HFF-Myc (cell line): ENCODE results near the gene TNRC6C.

Experiments
- DNase-seq: peaks from one replicate; pipeline ENCODE4 v3.0.0-alpha.2; 2011; ENCODE audit warnings: low read depth; ENCODE audit errors: extremely low read depth
- H3K4me3 ChIP-seq: replicated peaks from 2 replicates; pipeline ENCODE4 v1.5.1; 2011; ENCODE audit warnings: low read depth, mild to moderate bottlenecking, control low read depth, low read length
- CTCF ChIP-seq: IDR thresholded peaks from 2 replicates; pipeline ENCODE4 v1.5.1; 2012; ENCODE audit warnings: mild to moderate bottlenecking, low read depth, low read length, control low read depth; ENCODE audit errors: missing control alignments

TNRC6C gene

GRCh38 chr17:78118801-78119241 lies 160.3 kb downstream of the TNRC6C start:
- no peak for DNase-seq
- TF ChIP-seq CTCF = no peak
- H3K4me3 ChIP-seq = no peak overlapping the region

GRCh38 chr17:78120537-78120936 lies 162.0 kb downstream of the TNRC6C start:
- DNase-seq = no peak
- no peak for TF ChIP-seq CTCF

GRCh38 chr17:78120971-78121800 lies 162.7 kb downstream of the TNRC6C start:
- TF ChIP-seq CTCF = no peak
- no peak for DNase-seq
- no peak overlapping the region for H3K4me3 ChIP-seq

More at GRCh38 chr17:78120537-78120936, 162.0 kb downstream of the TNRC6C start:
- no peak overlapping the region for H3K4me3 ChIP-seq

- no peak for TF ChIP-seq CTCF
- no peak overlapping the region for H3K4me3 ChIP-seq
- no peak for DNase-seq
Measured at GRCh38 chr17:78121801-78122215, 163.3 kb downstream of the TNRC6C start.

GRCh38 chr17:78122216-78122930 lies 163.9 kb downstream of the TNRC6C start:
- no peak for DNase-seq
- H3K4me3 ChIP-seq = no peak overlapping the region
- no peak for TF ChIP-seq CTCF

GRCh38 chr17:78122931-78123249 lies 164.4 kb downstream of the TNRC6C start:
- H3K4me3 ChIP-seq = no peak overlapping the region
- TF ChIP-seq CTCF = no peak
- no peak for DNase-seq
